Measurements from ENCODE around the gene GNAT1. TPM values are rescaled to one million over a fixed set of nuclear protein-coding genes. Genes with fewer than 3 reads are reported as not detected.

GNAT1 gene
- total and polyA plus RNA-seq, 2 of the 13 experiments (the other 11 are each of a cell fraction or from before 2014, with no cell fraction given) = 0.15 TPM; not detected in 1

DNA sequence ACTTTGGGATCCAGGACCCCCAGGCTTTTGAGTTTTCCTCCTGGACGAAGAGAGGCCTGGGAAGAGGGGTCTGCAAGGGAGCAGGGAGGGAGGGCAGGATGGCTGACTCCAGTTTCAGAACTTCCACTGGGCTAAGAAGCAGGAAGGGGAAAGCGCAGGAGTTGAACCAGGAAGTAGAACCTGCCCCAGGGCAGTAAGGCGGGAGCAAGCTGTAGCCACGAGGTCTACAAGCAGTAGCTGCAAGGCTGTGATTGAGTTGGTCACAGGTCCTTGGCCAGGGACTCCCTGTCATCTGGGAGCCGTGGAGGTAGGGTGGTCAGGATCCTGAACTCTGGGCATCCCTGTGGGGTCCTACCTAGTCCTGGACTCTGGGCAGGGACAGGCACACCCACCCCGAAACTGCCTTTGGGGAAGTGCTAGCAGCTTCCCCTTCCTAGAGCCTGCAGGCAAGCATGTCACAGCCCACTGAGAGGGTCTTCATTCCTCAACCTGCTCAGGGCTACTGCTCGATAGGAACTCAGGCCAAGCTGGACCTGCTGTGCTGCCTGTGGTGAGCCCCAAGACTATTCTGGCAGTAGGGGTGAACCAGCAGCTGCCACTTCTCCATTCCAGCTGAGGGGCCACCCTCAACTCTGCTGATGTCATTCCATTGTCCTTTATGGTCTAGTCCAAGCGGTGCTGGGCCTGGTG lies 38.8 kb downstream of the GNAT1 start (continued):
- TF ChIP-seq, protein P1, sequence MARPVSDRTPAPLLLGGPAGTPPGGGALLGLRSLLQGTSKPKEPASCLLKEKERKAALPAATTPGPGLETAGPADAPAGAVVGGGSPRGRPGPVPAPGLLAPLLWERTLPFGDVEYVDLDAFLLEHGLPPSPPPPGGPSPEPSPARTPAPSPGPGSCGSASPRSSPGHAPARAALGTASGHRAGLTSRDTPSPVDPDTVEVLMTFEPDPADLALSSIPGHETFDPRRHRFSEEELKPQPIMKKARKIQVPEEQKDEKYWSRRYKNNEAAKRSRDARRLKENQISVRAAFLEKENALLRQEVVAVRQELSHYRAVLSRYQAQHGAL (CRISPR knock-in tag; IDR thresholded peaks at IDR 0.05; ENCODE audit: not compliant biosample characterization) = no peak
- no peak for TF ChIP-seq FOXM1 (CRISPR knock-in tag; IDR thresholded peaks at IDR 0.05)
- TF ChIP-seq ZNF841 (CRISPR knock-in tag; IDR thresholded peaks at IDR 0.05; ENCODE audit: borderline replicate concordance) = no peak
- TF ChIP-seq RBFOX2 (IDR thresholded peaks at IDR 0.05; ENCODE audit: low read depth, low read length) = no peak
- no peak for TF ChIP-seq HOXD1 (CRISPR knock-in tag; IDR thresholded peaks at IDR 0.05)
- TF ChIP-seq, protein P2, sequence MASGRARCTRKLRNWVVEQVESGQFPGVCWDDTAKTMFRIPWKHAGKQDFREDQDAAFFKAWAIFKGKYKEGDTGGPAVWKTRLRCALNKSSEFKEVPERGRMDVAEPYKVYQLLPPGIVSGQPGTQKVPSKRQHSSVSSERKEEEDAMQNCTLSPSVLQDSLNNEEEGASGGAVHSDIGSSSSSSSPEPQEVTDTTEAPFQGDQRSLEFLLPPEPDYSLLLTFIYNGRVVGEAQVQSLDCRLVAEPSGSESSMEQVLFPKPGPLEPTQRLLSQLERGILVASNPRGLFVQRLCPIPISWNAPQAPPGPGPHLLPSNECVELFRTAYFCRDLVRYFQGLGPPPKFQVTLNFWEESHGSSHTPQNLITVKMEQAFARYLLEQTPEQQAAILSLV (CRISPR knock-in tag; IDR thresholded peaks at IDR 0.05; ENCODE audit: borderline replicate concordance) = no peak
- TF ChIP-seq, protein P3, sequence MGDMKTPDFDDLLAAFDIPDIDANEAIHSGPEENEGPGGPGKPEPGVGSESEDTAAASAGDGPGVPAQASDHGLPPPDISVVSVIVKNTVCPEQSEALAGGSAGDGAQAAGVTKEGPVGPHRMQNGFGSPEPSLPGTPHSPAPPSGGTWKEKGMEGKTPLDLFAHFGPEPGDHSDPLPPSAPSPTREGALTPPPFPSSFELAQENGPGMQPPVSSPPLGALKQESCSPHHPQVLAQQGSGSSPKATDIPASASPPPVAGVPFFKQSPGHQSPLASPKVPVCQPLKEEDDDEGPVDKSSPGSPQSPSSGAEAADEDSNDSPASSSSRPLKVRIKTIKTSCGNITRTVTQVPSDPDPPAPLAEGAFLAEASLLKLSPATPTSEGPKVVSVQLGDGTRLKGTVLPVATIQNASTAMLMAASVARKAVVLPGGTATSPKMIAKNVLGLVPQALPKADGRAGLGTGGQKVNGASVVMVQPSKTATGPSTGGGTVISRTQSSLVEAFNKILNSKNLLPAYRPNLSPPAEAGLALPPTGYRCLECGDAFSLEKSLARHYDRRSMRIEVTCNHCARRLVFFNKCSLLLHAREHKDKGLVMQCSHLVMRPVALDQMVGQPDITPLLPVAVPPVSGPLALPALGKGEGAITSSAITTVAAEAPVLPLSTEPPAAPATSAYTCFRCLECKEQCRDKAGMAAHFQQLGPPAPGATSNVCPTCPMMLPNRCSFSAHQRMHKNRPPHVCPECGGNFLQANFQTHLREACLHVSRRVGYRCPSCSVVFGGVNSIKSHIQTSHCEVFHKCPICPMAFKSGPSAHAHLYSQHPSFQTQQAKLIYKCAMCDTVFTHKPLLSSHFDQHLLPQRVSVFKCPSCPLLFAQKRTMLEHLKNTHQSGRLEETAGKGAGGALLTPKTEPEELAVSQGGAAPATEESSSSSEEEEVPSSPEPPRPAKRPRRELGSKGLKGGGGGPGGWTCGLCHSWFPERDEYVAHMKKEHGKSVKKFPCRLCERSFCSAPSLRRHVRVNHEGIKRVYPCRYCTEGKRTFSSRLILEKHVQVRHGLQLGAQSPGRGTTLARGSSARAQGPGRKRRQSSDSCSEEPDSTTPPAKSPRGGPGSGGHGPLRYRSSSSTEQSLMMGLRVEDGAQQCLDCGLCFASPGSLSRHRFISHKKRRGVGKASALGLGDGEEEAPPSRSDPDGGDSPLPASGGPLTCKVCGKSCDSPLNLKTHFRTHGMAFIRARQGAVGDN (CRISPR knock-in tag; IDR thresholded peaks at IDR 0.05) = peak; percentile 33
- no peak for TF ChIP-seq ZNF790 (CRISPR knock-in tag; IDR thresholded peaks at IDR 0.05; ENCODE audit: borderline replicate concordance)
- no peak for TF ChIP-seq MYC (CRISPR knock-in tag; IDR thresholded peaks at IDR 0.05; ENCODE audit: borderline replicate concordance)

All from HepG2 (cell line).